ENCODE data around the gene YIPF3.

DNA sequence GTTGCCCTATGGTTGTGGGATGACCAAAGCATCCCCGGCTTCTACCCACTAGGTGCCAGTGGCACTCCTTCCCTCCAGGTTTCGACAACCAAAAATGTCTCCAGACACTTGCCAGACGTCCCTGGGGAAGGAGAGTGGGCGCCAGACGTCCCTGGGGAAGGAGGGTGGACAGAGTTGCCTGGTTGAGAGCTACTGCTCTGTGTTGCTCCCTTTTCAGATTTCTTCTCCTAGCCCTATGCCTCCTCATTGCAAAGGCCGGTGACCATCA, 19.7 kb downstream of the YIPF3 start:
- no peak for TF ChIP-seq EZH2 (IDR thresholded peaks at IDR 0.05)
- no peak for TF ChIP-seq FOXP2 (optimal IDR thresholded peaks at IDR 0.05; ENCODE audit: control extremely low read depth, extremely low read length, insufficient read depth)
- TF ChIP-seq POLR2AphosphoS5 (IDR thresholded peaks at IDR 0.05; ENCODE audit: borderline replicate concordance, low read depth, low read length): no peak

Data from SK-N-MC (cell line).